ENCODE results near the gene A1CF.
"Not testable (repeated sequence)": the region's sequence is repeated elsewhere in the genome, so short reads cannot be mapped to it uniquely, and the experiment has no call there.

The A1CF gene

DNA sequence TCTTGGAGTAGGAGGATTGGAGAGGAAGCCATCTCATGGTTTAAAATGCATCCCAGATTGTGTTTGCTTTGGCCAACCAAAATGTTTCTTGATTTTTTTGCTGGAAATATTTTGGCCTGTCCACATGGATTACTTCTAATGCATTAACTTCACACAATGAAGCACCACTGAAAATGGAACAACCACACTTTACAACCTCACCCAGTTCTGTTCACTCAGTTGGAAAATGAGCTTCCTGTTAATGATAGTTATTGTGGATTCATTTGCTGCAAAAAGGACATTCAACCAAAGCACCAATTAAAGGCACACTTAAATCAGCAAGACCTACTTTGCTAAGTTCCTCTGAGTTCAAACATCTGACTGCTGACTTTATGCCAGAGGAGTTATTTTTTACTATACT lies 11.3 kb upstream of the A1CF start:
- DNase-seq, result no peak
- H3K9me3 Mint-ChIP-seq, result no peaks in the 10 kb centered on the region
- TF ChIP-seq, protein P1, sequence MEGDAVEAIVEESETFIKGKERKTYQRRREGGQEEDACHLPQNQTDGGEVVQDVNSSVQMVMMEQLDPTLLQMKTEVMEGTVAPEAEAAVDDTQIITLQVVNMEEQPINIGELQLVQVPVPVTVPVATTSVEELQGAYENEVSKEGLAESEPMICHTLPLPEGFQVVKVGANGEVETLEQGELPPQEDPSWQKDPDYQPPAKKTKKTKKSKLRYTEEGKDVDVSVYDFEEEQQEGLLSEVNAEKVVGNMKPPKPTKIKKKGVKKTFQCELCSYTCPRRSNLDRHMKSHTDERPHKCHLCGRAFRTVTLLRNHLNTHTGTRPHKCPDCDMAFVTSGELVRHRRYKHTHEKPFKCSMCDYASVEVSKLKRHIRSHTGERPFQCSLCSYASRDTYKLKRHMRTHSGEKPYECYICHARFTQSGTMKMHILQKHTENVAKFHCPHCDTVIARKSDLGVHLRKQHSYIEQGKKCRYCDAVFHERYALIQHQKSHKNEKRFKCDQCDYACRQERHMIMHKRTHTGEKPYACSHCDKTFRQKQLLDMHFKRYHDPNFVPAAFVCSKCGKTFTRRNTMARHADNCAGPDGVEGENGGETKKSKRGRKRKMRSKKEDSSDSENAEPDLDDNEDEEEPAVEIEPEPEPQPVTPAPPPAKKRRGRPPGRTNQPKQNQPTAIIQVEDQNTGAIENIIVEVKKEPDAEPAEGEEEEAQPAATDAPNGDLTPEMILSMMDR (IDR thresholded peaks at IDR 0.05), result no peak
- H3K4me3 Mint-ChIP-seq, result no peak overlapping the region
- no peaks in the 10 kb centered on the region for H3K27me3 Mint-ChIP-seq (ENCODE audit: low read depth, poor library complexity)
- no peaks in the 10 kb centered on the region for H3K4me1 Mint-ChIP-seq
- no peak overlapping the region for H3K27ac Mint-ChIP-seq
- H3K36me3 Mint-ChIP-seq (ENCODE audit: low read depth), result no peaks in the 10 kb centered on the region

GRCh38 chr10:50894312-50894711 lies 8.9 kb upstream of the A1CF start:
- H3K36me3 Mint-ChIP-seq (ENCODE audit: low read depth), result no peaks in the 10 kb centered on the region
- TF ChIP-seq, protein P1 (IDR thresholded peaks at IDR 0.05), result no peak
- H3K4me3 Mint-ChIP-seq, result no peak overlapping the region
- H3K4me1 Mint-ChIP-seq, result no peaks in the 10 kb centered on the region
- H3K27ac Mint-ChIP-seq, result no peak overlapping the region
- DNase-seq, result no peak
- H3K9me3 Mint-ChIP-seq, result no peaks in the 10 kb centered on the region
- H3K27me3 Mint-ChIP-seq (ENCODE audit: low read depth, poor library complexity), result peaks cover 4% of the 10 kb centered on the region

DNA sequence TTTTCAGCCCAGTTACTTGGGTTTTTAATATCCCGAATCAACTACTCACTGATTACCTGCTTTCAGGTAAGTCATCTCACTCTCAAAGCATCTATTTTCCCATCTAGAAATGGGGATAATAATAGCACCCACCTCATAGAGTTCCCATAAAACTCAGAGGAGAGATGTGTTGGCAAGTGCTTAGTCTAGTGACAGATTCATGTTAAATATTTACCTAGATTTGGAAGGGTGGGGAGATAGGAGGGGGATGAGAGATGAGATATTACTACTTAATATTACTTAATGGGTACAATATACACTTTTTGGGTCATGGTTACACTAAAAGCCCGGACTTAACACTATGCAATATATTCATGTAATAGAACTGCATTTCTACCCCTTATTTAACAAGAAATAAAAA lies 7.0 kb upstream of the A1CF start:
- Mint-ChIP-seq H3K36me3 (ENCODE audit: low read depth) (no peaks in the 10 kb centered on the region), H3K4me1 (no peaks in the 10 kb centered on the region), H3K27ac (no peak overlapping the region), H3K27me3 (ENCODE audit: low read depth, poor library complexity) (peaks cover 5% of the 10 kb centered on the region), H3K4me3 (no peak overlapping the region), H3K9me3 (no peaks in the 10 kb centered on the region)
- no peak for DNase-seq
- TF ChIP-seq, protein P1 (IDR thresholded peaks at IDR 0.05), result no peak

GRCh38 chr10:50884302-50884701 lies 1.1 kb downstream of the A1CF start:
- Mint-ChIP-seq H3K9me3 (no peaks in the 10 kb centered on the region), H3K4me1 (no peaks in the 10 kb centered on the region), H3K4me3 (no peak overlapping the region), H3K36me3 (ENCODE audit: low read depth) (no peaks in the 10 kb centered on the region), H3K27me3 (ENCODE audit: low read depth, poor library complexity) (peaks cover 1% of the 10 kb centered on the region), H3K27ac (no peak overlapping the region)
- DNase-seq, result no peak
- TF ChIP-seq, protein P1 (IDR thresholded peaks at IDR 0.05), result no peak

- TF ChIP-seq, protein P1 (IDR thresholded peaks at IDR 0.05), result no peak
- no peaks in the 10 kb centered on the region for H3K27me3 Mint-ChIP-seq (ENCODE audit: low read depth, poor library complexity)
- no peak for DNase-seq
- no peak overlapping the region for H3K4me3 Mint-ChIP-seq
- no peaks in the 10 kb centered on the region for H3K4me1 Mint-ChIP-seq
- H3K27ac Mint-ChIP-seq, result no peak overlapping the region
- no peaks in the 10 kb centered on the region for H3K9me3 Mint-ChIP-seq
- H3K36me3 Mint-ChIP-seq (ENCODE audit: low read depth), result no peaks in the 10 kb centered on the region
Measured at GRCh38 chr10:50883629-50884028, 1.8 kb downstream of the A1CF start.

DNA sequence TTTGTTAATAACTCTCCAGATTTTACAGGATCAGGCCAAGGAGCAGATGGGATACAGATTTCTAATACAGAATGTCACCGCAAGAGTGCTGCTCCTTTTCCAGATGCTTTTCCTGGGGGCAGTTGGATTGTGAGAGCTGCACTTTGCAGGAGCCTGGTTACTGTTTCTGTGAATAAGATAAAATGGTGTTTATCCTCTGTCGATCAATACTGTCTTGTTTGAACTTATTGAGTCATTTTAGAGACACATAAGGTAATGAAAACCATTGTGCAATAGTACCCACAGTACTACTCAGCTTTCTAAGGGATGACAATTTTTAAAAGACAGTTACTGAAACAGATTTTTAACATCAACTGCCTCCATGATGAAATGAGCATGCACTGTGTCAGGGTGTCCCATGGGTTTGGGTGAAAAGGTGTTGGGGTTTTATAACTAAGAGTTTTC lies 2.9 kb downstream of the A1CF start:
- H3K27ac Mint-ChIP-seq, result no peak overlapping the region
- H3K4me3 Mint-ChIP-seq, result no peak overlapping the region
- no peaks in the 10 kb centered on the region for H3K27me3 Mint-ChIP-seq (ENCODE audit: low read depth, poor library complexity)
- no peaks in the 10 kb centered on the region for H3K9me3 Mint-ChIP-seq
- no peaks in the 10 kb centered on the region for H3K36me3 Mint-ChIP-seq (ENCODE audit: low read depth)
- DNase-seq, result no peak
- no peaks in the 10 kb centered on the region for H3K4me1 Mint-ChIP-seq
- TF ChIP-seq, protein P1 (IDR thresholded peaks at IDR 0.05), result no peak

- H3K36me3 Mint-ChIP-seq (ENCODE audit: low read depth); H3K27ac Mint-ChIP-seq; H3K4me3 Mint-ChIP-seq; H3K27me3 Mint-ChIP-seq (ENCODE audit: low read depth, poor library complexity); H3K9me3 Mint-ChIP-seq; DNase-seq; H3K4me1 Mint-ChIP-seq: not testable (repeated sequence)
Measured at GRCh38 chr10:50881046-50881445, 4.4 kb downstream of the A1CF start.
